Measurements from ENCODE around the gene PDE4D. TPM values are rescaled to one million over a fixed set of nuclear protein-coding genes. Genes with fewer than 3 reads are reported as not detected.
A peak's percentile ranks its signal among the peaks of the same experiment; 100 is the strongest.

PDE4D gene
- total RNA-seq, 1 experiment from 2014 or later: 32.5 TPM

DNA sequence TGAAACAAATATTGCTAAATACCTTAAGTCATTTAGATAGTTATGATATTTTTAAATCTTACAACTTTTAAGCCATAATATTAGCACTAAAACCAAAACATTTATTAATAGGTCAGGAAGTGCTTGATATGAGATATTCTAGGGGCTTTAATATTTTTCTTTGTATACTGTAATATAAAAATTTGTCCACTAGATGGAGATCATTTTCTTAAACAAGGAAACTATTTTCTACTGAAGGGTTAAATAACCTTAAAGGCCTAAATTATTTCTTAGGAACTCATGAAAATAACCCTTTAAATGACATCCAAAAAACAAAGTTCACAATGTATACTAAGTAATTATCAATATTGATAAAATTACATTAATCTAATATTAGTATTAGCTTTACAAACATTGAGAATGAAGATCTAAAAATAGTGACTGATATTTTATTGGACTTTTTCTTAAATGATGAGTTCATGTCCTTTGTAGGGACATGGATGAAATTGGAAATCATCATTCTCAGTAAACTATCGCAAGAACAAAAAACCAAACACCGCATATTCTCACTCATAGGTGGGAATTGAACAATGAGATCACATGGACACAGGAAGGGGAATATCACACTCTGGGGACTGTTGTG is 675.0 kb downstream of the PDE4D start:
- Histone ChIP-seq H3K36me3 (no peaks in the 10 kb centered on the region), H3K4me3 (no peak overlapping the region), H3K27me3 (no peaks in the 10 kb centered on the region), H3K9me3 (replicated peaks) (no peaks in the 10 kb centered on the region), H3K27ac (no peak overlapping the region), H3K4me1 (no peaks in the 10 kb centered on the region)
- DNase-seq: peak in 1 of 2 experiments; percentile 45

DNA sequence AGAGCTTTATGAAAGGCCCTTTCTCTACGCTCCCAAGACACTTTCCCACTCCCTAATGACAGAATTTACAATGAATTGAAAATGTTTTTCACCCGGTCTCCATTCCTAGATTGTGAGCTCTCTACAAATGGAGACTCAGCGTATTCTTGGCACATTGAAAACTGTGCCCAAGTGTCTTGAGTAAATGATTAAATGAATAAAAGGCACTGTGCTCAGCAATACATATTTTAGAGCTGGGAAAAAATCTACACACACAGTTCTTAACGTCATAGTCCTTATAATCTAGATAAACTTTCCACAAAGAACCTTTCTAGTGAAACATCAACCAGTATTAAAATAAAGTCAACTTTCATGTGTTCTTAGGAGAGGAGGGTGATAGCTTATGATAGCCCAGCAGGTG is 676.7 kb downstream of the PDE4D start:
- no peak for DNase-seq
- Histone ChIP-seq H3K36me3 (no peaks in the 10 kb centered on the region), H3K9me3 (replicated peaks) (no peaks in the 10 kb centered on the region), H3K27me3 (no peaks in the 10 kb centered on the region), H3K4me1 (no peaks in the 10 kb centered on the region), H3K4me3 (no peak overlapping the region), H3K27ac (no peak overlapping the region)

DNA sequence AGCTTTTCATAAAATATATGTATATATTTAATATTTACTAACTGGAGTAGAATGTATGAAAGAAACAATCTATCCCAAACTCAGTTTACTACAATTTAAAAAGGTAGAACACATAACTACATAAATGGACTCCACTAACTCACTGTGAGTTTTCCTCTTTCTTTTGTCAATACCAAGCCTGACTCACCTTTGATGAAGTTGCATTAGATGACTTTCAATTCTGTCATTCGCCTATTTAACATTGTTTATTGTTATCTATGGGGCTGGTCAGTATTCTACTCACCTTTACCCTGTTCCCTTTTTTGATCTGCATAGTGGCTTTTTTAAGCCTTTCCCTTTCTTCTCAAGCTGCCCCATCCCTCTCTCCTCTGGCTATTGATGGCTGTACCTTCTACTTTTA is 680.9 kb downstream of the PDE4D start:
- peaks cover 4% of the 10 kb centered on the region; the same call in 1 of the 2 replicates for H3K4me1 ChIP-seq
- no peaks in the 10 kb centered on the region for H3K9me3 ChIP-seq (replicated peaks)
- no peak overlapping the region for H3K27ac ChIP-seq
- no peak overlapping the region for H3K4me3 ChIP-seq
- H3K27me3 ChIP-seq: no peaks in the 10 kb centered on the region
- H3K36me3 ChIP-seq: no peaks in the 10 kb centered on the region
- DNase-seq: no peak

DNA sequence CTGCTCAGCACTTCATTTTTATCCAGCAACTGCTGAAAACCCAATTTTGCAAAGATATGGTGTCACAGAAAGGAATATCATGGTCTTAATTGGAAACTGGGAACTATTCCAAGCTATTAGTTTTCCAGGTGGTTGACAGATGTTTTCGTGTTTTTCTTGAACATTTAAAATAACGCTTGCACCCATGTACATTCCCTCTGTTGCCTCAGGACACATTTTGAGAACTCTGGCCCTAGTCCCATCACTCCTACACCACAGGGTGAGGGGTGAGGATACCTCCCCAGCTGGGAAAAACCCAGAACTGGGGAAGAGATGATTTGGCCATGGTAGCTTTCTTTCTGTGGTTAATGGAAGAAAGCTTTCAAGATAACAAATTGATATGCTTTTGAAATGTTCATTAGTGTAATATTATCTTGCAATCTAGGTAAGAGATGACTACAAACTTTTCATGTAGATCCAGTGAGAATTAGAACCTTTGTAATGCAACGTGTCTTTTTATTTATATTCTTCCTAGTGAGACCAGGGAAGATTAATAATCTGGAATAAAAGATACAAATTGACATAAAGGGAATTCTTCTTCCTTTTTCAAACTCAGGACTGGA is 683.7 kb downstream of the PDE4D start:
- peak in 1 of 2 experiments; percentile 37 for DNase-seq
- H3K36me3 ChIP-seq: no peaks in the 10 kb centered on the region
- peaks cover 4% of the 10 kb centered on the region; the same call in 1 of the 2 replicates for H3K4me1 ChIP-seq
- H3K27me3 ChIP-seq: no peaks in the 10 kb centered on the region
- no peak overlapping the region for H3K4me3 ChIP-seq
- no peaks in the 10 kb centered on the region for H3K9me3 ChIP-seq (replicated peaks)
- H3K27ac ChIP-seq: no peak overlapping the region

DNA sequence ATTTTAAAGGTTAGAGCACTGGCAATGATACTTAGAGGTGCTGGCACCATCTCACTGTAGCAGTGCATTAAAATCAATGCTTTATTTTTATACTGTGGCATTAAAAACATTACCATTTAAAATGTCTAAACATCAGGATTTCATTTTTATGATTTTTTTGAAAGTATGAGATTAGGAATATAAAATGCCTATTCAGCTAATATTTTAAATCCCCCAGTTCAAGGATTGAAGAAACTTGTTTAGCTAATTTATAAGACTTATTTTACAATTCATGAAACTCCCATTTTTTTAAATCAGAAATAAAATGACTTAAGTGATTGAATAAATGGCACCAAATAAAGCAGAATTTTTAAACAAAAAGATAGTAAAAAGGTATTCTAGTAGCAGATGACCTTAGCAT is 685.1 kb downstream of the PDE4D start:
- Histone ChIP-seq H3K27ac (no peak overlapping the region), H3K27me3 (no peaks in the 10 kb centered on the region), H3K36me3 (no peaks in the 10 kb centered on the region), H3K4me1 (peaks cover 4% of the 10 kb centered on the region; the same call in 1 of the 2 replicates), H3K9me3 (replicated peaks) (no peaks in the 10 kb centered on the region), H3K4me3 (no peak overlapping the region)
- DNase-seq: no peak

DNA sequence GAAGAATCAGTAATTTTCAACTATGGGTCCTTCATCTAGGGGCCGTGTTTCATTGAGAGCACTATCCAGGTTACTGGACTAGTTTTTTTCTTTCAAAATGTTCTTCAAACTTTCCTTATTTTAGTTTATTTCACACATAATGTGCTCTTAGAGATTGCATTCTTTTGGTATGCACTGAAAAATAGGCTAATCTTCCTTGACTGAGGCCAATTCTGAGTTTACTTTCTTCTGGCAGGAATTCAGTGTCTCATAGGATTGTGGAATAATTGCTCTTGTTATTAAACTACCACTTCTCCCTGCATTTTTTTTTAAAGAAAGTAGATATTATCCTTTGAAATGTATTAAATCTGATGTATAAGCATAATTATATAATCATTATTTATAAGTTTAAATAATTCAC is 686.1 kb downstream of the PDE4D start:
- no peaks in the 10 kb centered on the region for H3K36me3 ChIP-seq
- DNase-seq: no peak
- H3K27ac ChIP-seq: no peak overlapping the region

DNA sequence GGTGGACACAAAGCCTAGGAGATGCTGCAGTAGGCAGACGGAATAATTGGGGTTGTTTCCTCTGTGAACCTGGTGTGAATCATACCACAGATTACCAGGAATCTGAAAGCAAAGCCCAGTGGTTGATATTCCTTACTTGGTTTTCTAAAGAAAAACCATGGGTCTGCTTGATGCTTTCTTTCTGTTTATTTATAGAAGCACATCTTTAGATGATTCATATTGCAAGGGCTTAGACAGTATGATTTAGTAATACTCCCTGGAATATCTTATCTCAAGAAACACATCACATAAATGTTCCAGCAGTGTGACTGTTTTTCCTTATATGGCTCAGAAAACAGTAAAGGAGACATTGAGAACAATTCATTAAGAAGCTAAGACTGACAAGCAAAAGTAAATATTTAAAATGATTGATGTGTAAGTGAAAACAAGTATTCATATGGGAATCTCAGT is 687.4 kb downstream of the PDE4D start:
- no peaks in the 10 kb centered on the region for H3K9me3 ChIP-seq (replicated peaks)
- peaks cover 4% of the 10 kb centered on the region; the same call in 1 of the 2 replicates for H3K4me1 ChIP-seq
- H3K27me3 ChIP-seq: no peaks in the 10 kb centered on the region
- H3K4me3 ChIP-seq: no peak overlapping the region
- no peak overlapping the region for H3K27ac ChIP-seq
- no peak for DNase-seq
- no peaks in the 10 kb centered on the region for H3K36me3 ChIP-seq

More for the DNA sequence above, 686.1 kb downstream of the PDE4D start:
- peaks cover 4% of the 10 kb centered on the region; the same call in 1 of the 2 replicates for H3K4me1 ChIP-seq
- no peak overlapping the region for H3K4me3 ChIP-seq
- no peaks in the 10 kb centered on the region for H3K27me3 ChIP-seq
- no peaks in the 10 kb centered on the region for H3K9me3 ChIP-seq (replicated peaks)

GRCh38 chr5:59204114-59204897 is 689.2 kb downstream of the PDE4D start:
- no peaks in the 10 kb centered on the region for H3K36me3 ChIP-seq
- H3K4me3 ChIP-seq: no peak overlapping the region
- DNase-seq: no peak
- H3K4me1 ChIP-seq: no peaks in the 10 kb centered on the region
- no peaks in the 10 kb centered on the region for H3K27me3 ChIP-seq
- no peak overlapping the region for H3K27ac ChIP-seq
- H3K9me3 ChIP-seq (replicated peaks): no peaks in the 10 kb centered on the region

- Histone ChIP-seq H3K9me3 (replicated peaks) (no peaks in the 10 kb centered on the region), H3K27ac (no peak overlapping the region), H3K36me3 (no peaks in the 10 kb centered on the region), H3K4me1 (no peaks in the 10 kb centered on the region), H3K27me3 (no peaks in the 10 kb centered on the region), H3K4me3 (no peak overlapping the region)
- no peak for DNase-seq
Observed at GRCh38 chr5:59199868-59200267, 693.7 kb downstream of the PDE4D start.

- Histone ChIP-seq H3K27me3 (no peaks in the 10 kb centered on the region), H3K27ac (no peak overlapping the region), H3K36me3 (no peaks in the 10 kb centered on the region), H3K4me3 (no peak overlapping the region), H3K4me1 (no peaks in the 10 kb centered on the region), H3K9me3 (replicated peaks) (no peaks in the 10 kb centered on the region)
- DNase-seq: no peak
Observed at GRCh38 chr5:59198832-59199231, 694.7 kb downstream of the PDE4D start.

DNA sequence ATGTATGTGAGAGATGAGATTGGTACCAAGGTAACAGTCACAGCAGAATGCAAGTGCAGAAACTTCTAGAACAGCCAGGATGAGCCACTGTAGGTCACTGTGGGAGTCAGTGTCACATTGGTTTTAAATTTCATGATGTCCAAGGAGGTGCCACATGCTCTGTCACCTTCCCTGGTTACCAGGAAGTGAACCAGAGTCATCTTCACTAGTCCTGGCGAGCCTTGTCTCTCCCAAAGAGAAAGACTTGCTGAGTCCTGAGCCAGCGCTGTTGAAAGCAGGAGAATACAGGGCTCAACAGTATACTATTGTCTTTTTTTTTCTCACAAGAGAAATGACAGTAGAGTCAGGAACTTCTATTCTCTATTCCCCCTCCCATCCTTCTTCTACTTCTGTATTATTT is 695.2 kb downstream of the PDE4D start:
- DNase-seq: no peak
- Histone ChIP-seq H3K4me1 (no peaks in the 10 kb centered on the region), H3K36me3 (no peaks in the 10 kb centered on the region), H3K27ac (no peak overlapping the region), H3K4me3 (no peak overlapping the region), H3K27me3 (no peaks in the 10 kb centered on the region), H3K9me3 (replicated peaks) (no peaks in the 10 kb centered on the region)

DNA sequence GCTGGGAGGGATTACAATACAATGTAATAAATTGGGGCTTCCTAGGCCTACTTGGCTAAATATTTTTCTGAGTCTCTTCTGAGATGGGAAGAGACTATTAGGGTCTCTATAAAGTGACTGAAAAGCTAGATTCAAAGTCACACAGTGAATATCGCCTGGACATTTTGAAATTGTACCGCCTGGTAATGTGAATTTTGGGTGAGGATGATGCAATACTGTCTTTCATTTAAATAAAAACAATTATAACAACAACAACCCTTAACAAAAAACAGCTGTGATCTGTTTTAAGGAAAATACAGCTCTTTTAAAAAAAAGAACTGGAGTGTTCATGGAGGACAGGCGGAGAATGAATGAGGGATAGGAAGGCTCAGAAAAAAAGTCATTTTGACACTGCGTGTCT is 695.6 kb downstream of the PDE4D start:
- Histone ChIP-seq H3K9me3 (replicated peaks) (no peaks in the 10 kb centered on the region), H3K4me3 (no peak overlapping the region), H3K27ac (no peak overlapping the region), H3K36me3 (no peaks in the 10 kb centered on the region), H3K4me1 (no peaks in the 10 kb centered on the region), H3K27me3 (no peaks in the 10 kb centered on the region)
- no peak for DNase-seq

DNA sequence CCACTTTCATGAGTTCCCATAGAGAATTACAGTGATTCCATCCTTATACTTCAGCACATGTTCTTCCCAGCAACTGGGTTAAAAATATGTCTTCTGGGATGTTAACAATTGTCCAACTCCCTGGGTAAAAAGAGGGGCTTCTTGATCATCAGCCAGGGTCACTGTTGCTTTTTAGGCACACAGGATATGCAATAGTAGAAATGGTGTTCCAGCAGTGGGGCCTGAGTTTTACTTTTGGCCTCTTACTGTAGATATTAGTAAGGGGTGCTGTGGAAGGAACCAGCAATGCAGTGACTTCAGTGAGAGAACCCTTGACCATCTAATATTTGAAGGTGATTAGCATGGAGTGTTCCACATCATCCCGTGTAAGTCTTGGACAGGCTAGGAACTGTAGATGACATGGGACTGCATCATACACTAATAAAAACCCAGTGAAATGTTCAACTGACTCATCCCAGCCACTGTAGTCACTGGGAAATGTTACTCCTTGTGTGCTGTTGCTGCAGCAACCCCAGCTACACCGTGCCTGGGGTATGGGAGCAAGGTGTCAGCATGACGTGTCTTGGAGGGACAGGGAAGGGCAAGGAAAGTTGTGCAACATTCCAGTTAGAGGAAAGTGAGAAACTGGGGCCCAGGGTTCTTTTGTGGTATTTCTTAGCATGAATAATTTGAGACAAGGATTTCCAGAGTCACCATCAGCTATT is 699.8 kb downstream of the PDE4D start:
- H3K36me3 ChIP-seq: no peaks in the 10 kb centered on the region
- H3K9me3 ChIP-seq (replicated peaks): no peaks in the 10 kb centered on the region
- DNase-seq: no peak
- H3K27me3 ChIP-seq: no peaks in the 10 kb centered on the region
- H3K4me1 ChIP-seq: peaks cover 9% of the 10 kb centered on the region
- no peak overlapping the region for H3K27ac ChIP-seq
- H3K4me3 ChIP-seq: no peak overlapping the region

DNA sequence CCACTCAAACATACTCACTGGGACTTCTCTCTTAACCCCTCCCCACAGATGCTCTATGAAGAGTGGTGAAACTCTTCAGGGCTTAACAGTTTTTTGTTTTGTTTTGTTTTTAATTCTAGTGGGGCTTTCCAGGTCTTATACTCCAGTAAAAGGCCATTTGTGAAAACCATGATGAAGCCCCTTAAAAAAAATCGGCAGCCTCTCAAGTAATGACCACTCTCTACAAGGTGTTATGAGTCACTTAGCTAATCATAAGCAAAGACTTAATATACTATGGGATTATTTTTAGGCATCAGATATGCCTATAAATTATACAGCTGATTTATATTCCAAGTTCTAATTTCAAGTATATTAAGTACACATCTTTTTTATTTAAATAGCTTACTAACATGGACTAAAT is 702.8 kb downstream of the PDE4D start:
- DNase-seq: no peak
- Histone ChIP-seq H3K4me3 (no peak overlapping the region), H3K27me3 (no peaks in the 10 kb centered on the region), H3K4me1 (peaks cover 16% of the 10 kb centered on the region), H3K27ac (peak overlapping the region; percentile 6; the same call in 1 of the 2 replicates), H3K9me3 (replicated peaks) (no peaks in the 10 kb centered on the region), H3K36me3 (no peaks in the 10 kb centered on the region)

All from SJCRH30 (cell line).